Keratinocyte (primary cell): ENCODE data around the gene POLE4. TPM values are rescaled to one million over a fixed set of nuclear protein-coding genes. Genes with fewer than 3 reads are reported as not detected.

ENCODE experiments used
- DNase-seq: peaks from one replicate; pipeline ENCODE4 v3.0.0-alpha.2; 2011; ENCODE audit warnings: low read depth, missing footprints, low spot score
- FAIRE-seq: peaks from 2 replicates; lab custom pipeline; 2011; peaks lifted over from hg19 to GRCh38; lab: Jason Lieb, UNC
- H2AFZ ChIP-seq: 2 replicates; pipeline ENCODE4 v1.6.0; 2012; ENCODE audit warnings: low read length, control low read depth, inconsistent platforms; ENCODE audit not compliant: control insufficient read depth
- H3K27ac ChIP-seq: 2 replicates; pipeline ENCODE4 v1.5.1; 2011; ENCODE audit warnings: low read length; ENCODE audit not compliant: control insufficient read depth, insufficient read depth
- H3K27me3 ChIP-seq: 3 replicates; pipeline ENCODE4 v1.6.0; 2011; ENCODE audit warnings: low read length; ENCODE audit not compliant: control insufficient read depth, insufficient read depth; ENCODE audit errors: extremely low read depth
- H3K36me3 ChIP-seq, 2 experiments: 2 replicates in 1 of 2; 3 replicates in 1 of 2; pipeline ENCODE4 v1.5.1; 2011; ENCODE audit warnings: low read length in 2 of 2, mild to moderate bottlenecking in 1 of 2; ENCODE audit not compliant: control insufficient read depth in 2 of 2, insufficient read depth in 2 of 2; ENCODE audit errors: extremely low read depth in 1 of 2
- H3K4me1 ChIP-seq: 3 replicates; pipeline ENCODE4 v1.5.1; 2011; ENCODE audit warnings: low read length; ENCODE audit not compliant: control insufficient read depth, insufficient read depth; ENCODE audit errors: extremely low read depth
- H3K4me2 ChIP-seq: 3 replicates; pipeline ENCODE4 v1.6.0; 2011; ENCODE audit warnings: low read depth, low read length; ENCODE audit not compliant: control insufficient read depth, insufficient read depth; ENCODE audit errors: extremely low read depth
- H3K4me3 ChIP-seq, 3 experiments: fragments of 200-600 bp in 1 of 3; sonication (generic) in 1 of 3; 2 replicates in 2 of 3; 3 replicates in 1 of 3; pipeline ENCODE4 v1.5.1; 2011 to 2016; ENCODE audit warnings: low read length in 3 of 3, mild to moderate bottlenecking in 3 of 3, control low read depth in 2 of 3, inconsistent platforms in 1 of 3, low read depth in 1 of 3, mixed read lengths in 1 of 3, mixed run types in 1 of 3, moderate library complexity in 1 of 3; ENCODE audit not compliant: control insufficient read depth in 2 of 3, insufficient read depth in 2 of 3; ENCODE audit errors: extremely low read depth in 1 of 3
- H3K79me2 ChIP-seq: 2 replicates; pipeline ENCODE4 v1.6.0; 2012; ENCODE audit warnings: low read length; ENCODE audit not compliant: control insufficient read depth, insufficient read depth
- H3K9ac ChIP-seq: 3 replicates; pipeline ENCODE4 v1.6.0; 2011; ENCODE audit warnings: low read length; ENCODE audit not compliant: control insufficient read depth, insufficient read depth; ENCODE audit errors: extremely low read depth
- H3K9me1 ChIP-seq: 3 replicates; pipeline ENCODE4 v1.6.0; 2011; ENCODE audit warnings: low read length; ENCODE audit not compliant: control insufficient read depth, insufficient read depth; ENCODE audit errors: extremely low read depth
- H3K9me3 ChIP-seq: 2 replicates; pipeline ENCODE4 v1.5.1; 2012; ENCODE audit warnings: low read depth, low read length; ENCODE audit not compliant: control insufficient read depth
- H4K20me1 ChIP-seq: 3 replicates; pipeline ENCODE4 v1.6.0; 2011; ENCODE audit warnings: low read length; ENCODE audit not compliant: control insufficient read depth, insufficient read depth; ENCODE audit errors: extremely low read depth
- EZH2 ChIP-seq: IDR thresholded peaks from one replicate; pipeline ENCODE4 v1.6.1; 2012; ENCODE audit warnings: inconsistent platforms, mild to moderate bottlenecking, low read length, moderate library complexity
- dilution Hi-C: fragments of 300-500 bp; cut with MboI; formaldehyde crosslinking; loops from one replicate; pipeline ENCODE4 v1.7.0; 2020; ENCODE audit warnings: low sequenced_read_pairs; ENCODE audit not compliant: extremely low pct_ligation_motif_present
- polyA plus RNA-seq, 5 experiments: library from polyadenylated mRNA; depleted of rRNA in 3 of 5; stranded (reverse) in 3 of 5; stranded (forward) in 1 of 5; unstranded in 1 of 5; fragments of >200 nt; gene quantifications; 1 replicate in 1 of 5; 2 replicates in 3 of 5; 3 replicates in 1 of 5; pipeline versions ENCODE4 v1.2.1 to v1.2.3, GENCODE V29; 2011 to 2012; ENCODE audit warnings: missing spikeins in 2 of 5, low read depth in 1 of 5, low replicate concordance in 1 of 5
- TF ChIP-seq, protein P1 (sequence below), 3 experiments: IDR thresholded peaks in 1 of 3; conservative IDR thresholded peaks in 1 of 3; optimal IDR thresholded peaks in 1 of 3; 2 replicates in 2 of 3; 3 replicates in 1 of 3; pipeline versions ENCODE3 to v1.5.1; 2011; ENCODE audit warnings: low read length in 3 of 3, mild to moderate bottlenecking in 3 of 3, moderate library complexity in 2 of 3, control low read depth in 1 of 3, inconsistent platforms in 1 of 3; ENCODE audit not compliant: insufficient read depth in 2 of 3; ENCODE audit errors: extremely low read depth in 1 of 3

POLE4 gene
- polyA plus RNA-seq, 1 donor (not counting 4 experiments of a cell fraction or from before 2014, with no cell fraction given): 66.4 TPM

DNA sequence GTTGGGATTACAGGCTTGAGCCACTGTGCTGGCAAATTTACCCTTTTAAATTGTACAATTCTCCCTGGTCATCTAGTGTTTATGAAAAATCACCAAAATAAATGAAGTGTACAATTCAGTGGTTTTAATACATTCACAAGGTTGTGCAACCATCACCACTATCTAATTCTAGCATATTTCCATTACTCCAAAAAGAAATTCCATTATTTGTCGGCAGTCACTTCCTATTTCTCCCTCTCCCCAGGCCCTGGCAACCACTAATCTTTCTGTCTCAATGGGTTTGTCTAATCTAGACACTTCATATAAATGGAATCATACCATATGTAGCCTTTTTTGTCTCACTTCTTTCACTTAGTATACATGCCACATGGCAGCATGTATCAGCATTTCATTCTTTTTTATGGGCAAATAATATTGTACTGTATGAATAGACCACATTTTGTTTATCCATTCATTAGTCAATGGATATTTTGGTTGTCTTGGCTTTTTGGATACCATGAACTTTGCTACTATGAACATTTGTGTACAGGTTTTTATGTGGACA, 12.6 kb upstream of the POLE4 start:
- H3K9me1 ChIP-seq: no peaks in the 10 kb centered on the region
- no peak overlapping the region for H3K27ac ChIP-seq
- H3K36me3 ChIP-seq: no peaks in the 10 kb centered on the region
- no peaks in the 10 kb centered on the region for H3K79me2 ChIP-seq
- no peak for FAIRE-seq
- H3K4me3 ChIP-seq: no peak overlapping the region
- H4K20me1 ChIP-seq: no peaks in the 10 kb centered on the region
- H3K9me3 ChIP-seq: no peaks in the 10 kb centered on the region
- no peaks in the 10 kb centered on the region for H3K27me3 ChIP-seq
- H3K4me1 ChIP-seq: peaks cover 3% of the 10 kb centered on the region
- H3K9ac ChIP-seq: no peak overlapping the region
- no peak for TF ChIP-seq EZH2
- TF ChIP-seq, protein P1, sequence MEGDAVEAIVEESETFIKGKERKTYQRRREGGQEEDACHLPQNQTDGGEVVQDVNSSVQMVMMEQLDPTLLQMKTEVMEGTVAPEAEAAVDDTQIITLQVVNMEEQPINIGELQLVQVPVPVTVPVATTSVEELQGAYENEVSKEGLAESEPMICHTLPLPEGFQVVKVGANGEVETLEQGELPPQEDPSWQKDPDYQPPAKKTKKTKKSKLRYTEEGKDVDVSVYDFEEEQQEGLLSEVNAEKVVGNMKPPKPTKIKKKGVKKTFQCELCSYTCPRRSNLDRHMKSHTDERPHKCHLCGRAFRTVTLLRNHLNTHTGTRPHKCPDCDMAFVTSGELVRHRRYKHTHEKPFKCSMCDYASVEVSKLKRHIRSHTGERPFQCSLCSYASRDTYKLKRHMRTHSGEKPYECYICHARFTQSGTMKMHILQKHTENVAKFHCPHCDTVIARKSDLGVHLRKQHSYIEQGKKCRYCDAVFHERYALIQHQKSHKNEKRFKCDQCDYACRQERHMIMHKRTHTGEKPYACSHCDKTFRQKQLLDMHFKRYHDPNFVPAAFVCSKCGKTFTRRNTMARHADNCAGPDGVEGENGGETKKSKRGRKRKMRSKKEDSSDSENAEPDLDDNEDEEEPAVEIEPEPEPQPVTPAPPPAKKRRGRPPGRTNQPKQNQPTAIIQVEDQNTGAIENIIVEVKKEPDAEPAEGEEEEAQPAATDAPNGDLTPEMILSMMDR (optimal IDR thresholded peaks at IDR 0.05 in 1 of 3, IDR thresholded peaks at IDR 0.05 in 1 of 3, conservative IDR thresholded peaks at IDR 0.05 in 1 of 3; ENCODE audit: extremely low read depth in 1 of 3, insufficient read depth in 2 of 3, low read length in 3 of 3): no peak
- no peak overlapping the region for H3K4me2 ChIP-seq
- DNase-seq: no peak
- dilution Hi-C loops: no loop called here
- no peak overlapping the region for H2AFZ ChIP-seq

DNA sequence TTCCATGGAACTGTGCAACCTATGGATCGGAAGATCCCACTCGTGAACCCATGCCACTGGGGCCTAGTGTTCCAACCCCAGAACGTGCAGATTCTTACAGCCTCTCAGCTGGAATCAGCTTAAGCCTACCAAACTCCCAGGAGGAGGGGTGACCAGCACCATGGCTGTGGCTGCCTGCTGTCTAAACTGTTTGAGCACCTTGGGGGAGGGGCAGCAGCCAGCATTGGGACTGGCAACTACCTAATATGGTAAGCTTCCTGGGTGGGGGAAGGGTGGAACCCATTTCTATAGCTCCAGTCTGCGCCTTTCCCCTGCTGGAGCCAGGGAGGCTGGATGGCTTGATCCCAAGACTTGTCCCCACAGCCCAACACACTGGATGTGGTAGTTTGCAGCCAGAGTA, 10.7 kb upstream of the POLE4 start:
- dilution Hi-C loops: no loop called here
- H2AFZ ChIP-seq: no peak overlapping the region
- no peaks in the 10 kb centered on the region for H3K27me3 ChIP-seq
- DNase-seq (no peak), FAIRE-seq (no peak)
- H3K9me1 ChIP-seq: no peaks in the 10 kb centered on the region
- H3K4me2 ChIP-seq: no peak overlapping the region
- H4K20me1 ChIP-seq: no peaks in the 10 kb centered on the region
- no peak overlapping the region for H3K27ac ChIP-seq
- no peak overlapping the region for H3K4me3 ChIP-seq
- H3K9ac ChIP-seq: no peak overlapping the region
- no peaks in the 10 kb centered on the region for H3K79me2 ChIP-seq
- TF ChIP-seq EZH2: no peak
- H3K36me3 ChIP-seq: no peaks in the 10 kb centered on the region
- peaks cover 3% of the 10 kb centered on the region for H3K4me1 ChIP-seq
- H3K9me3 ChIP-seq: no peaks in the 10 kb centered on the region

DNA sequence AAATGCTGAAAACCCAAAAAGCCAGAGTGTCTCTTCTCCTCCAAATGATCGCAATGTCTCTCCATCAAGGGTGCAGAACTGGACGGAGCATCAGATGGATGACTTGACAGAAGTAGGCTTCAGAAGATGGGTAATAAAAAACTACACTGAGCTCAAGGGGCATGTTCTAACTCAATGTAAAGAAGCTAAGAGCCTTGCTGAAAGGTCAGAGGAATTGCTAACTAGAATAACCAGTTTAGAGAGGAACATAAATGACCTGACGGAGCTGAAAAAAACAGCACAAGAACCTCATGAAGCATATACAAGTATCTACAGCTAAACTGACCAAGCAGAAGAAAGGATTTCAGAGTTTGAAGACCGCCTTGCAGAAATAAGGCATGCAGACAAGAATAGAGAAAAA, 9.7 kb upstream of the POLE4 start:
- Histone ChIP-seq H3K27me3 (no peaks in the 10 kb centered on the region), H3K9me3 (no peaks in the 10 kb centered on the region), H3K4me3 (no peak overlapping the region), H3K9ac (no peak overlapping the region), H3K36me3 (no peaks in the 10 kb centered on the region), H3K79me2 (no peaks in the 10 kb centered on the region), H3K4me2 (no peak overlapping the region), H4K20me1 (no peaks in the 10 kb centered on the region), H2AFZ (no peak overlapping the region), H3K27ac (no peak overlapping the region), H3K9me1 (no peaks in the 10 kb centered on the region), H3K4me1 (peaks cover 3% of the 10 kb centered on the region)
- FAIRE-seq (no peak), DNase-seq (no peak)
- TF ChIP-seq, protein P1 (optimal IDR thresholded peaks at IDR 0.05 in 1 of 3, IDR thresholded peaks at IDR 0.05 in 1 of 3, conservative IDR thresholded peaks at IDR 0.05 in 1 of 3; ENCODE audit: extremely low read depth in 1 of 3, insufficient read depth in 2 of 3, low read length in 3 of 3): no peak
- TF ChIP-seq EZH2: no peak
- dilution Hi-C loops: no loop called here
